ENCODE results near the gene ZNF592. TPM values are rescaled to one million over a fixed set of nuclear protein-coding genes. Genes with fewer than 3 reads are reported as not detected.

The ZNF592 gene
- total and polyA plus RNA-seq, 9 of the 15 experiments (the other 6 are each of a cell fraction or from before 2014, with no cell fraction given), result 0.88 to 23.8 (median 7.4) TPM

GRCh38 chr15:84735480-84736061 lies 12.8 kb upstream of the ZNF592 start (continued):
- TF ChIP-seq, protein P1, sequence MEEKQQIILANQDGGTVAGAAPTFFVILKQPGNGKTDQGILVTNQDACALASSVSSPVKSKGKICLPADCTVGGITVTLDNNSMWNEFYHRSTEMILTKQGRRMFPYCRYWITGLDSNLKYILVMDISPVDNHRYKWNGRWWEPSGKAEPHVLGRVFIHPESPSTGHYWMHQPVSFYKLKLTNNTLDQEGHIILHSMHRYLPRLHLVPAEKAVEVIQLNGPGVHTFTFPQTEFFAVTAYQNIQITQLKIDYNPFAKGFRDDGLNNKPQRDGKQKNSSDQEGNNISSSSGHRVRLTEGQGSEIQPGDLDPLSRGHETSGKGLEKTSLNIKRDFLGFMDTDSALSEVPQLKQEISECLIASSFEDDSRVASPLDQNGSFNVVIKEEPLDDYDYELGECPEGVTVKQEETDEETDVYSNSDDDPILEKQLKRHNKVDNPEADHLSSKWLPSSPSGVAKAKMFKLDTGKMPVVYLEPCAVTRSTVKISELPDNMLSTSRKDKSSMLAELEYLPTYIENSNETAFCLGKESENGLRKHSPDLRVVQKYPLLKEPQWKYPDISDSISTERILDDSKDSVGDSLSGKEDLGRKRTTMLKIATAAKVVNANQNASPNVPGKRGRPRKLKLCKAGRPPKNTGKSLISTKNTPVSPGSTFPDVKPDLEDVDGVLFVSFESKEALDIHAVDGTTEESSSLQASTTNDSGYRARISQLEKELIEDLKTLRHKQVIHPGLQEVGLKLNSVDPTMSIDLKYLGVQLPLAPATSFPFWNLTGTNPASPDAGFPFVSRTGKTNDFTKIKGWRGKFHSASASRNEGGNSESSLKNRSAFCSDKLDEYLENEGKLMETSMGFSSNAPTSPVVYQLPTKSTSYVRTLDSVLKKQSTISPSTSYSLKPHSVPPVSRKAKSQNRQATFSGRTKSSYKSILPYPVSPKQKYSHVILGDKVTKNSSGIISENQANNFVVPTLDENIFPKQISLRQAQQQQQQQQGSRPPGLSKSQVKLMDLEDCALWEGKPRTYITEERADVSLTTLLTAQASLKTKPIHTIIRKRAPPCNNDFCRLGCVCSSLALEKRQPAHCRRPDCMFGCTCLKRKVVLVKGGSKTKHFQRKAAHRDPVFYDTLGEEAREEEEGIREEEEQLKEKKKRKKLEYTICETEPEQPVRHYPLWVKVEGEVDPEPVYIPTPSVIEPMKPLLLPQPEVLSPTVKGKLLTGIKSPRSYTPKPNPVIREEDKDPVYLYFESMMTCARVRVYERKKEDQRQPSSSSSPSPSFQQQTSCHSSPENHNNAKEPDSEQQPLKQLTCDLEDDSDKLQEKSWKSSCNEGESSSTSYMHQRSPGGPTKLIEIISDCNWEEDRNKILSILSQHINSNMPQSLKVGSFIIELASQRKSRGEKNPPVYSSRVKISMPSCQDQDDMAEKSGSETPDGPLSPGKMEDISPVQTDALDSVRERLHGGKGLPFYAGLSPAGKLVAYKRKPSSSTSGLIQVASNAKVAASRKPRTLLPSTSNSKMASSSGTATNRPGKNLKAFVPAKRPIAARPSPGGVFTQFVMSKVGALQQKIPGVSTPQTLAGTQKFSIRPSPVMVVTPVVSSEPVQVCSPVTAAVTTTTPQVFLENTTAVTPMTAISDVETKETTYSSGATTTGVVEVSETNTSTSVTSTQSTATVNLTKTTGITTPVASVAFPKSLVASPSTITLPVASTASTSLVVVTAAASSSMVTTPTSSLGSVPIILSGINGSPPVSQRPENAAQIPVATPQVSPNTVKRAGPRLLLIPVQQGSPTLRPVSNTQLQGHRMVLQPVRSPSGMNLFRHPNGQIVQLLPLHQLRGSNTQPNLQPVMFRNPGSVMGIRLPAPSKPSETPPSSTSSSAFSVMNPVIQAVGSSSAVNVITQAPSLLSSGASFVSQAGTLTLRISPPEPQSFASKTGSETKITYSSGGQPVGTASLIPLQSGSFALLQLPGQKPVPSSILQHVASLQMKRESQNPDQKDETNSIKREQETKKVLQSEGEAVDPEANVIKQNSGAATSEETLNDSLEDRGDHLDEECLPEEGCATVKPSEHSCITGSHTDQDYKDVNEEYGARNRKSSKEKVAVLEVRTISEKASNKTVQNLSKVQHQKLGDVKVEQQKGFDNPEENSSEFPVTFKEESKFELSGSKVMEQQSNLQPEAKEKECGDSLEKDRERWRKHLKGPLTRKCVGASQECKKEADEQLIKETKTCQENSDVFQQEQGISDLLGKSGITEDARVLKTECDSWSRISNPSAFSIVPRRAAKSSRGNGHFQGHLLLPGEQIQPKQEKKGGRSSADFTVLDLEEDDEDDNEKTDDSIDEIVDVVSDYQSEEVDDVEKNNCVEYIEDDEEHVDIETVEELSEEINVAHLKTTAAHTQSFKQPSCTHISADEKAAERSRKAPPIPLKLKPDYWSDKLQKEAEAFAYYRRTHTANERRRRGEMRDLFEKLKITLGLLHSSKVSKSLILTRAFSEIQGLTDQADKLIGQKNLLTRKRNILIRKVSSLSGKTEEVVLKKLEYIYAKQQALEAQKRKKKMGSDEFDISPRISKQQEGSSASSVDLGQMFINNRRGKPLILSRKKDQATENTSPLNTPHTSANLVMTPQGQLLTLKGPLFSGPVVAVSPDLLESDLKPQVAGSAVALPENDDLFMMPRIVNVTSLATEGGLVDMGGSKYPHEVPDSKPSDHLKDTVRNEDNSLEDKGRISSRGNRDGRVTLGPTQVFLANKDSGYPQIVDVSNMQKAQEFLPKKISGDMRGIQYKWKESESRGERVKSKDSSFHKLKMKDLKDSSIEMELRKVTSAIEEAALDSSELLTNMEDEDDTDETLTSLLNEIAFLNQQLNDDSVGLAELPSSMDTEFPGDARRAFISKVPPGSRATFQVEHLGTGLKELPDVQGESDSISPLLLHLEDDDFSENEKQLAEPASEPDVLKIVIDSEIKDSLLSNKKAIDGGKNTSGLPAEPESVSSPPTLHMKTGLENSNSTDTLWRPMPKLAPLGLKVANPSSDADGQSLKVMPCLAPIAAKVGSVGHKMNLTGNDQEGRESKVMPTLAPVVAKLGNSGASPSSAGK (IDR thresholded peaks at IDR 0.05), result 0 out of 2 replicates have a peak, but pooled peaks have one; percentile 20
- TF ChIP-seq ZNF583 (CRISPR knock-in tag; IDR thresholded peaks at IDR 0.05) (0 out of 2 replicates have a peak, but pooled peaks have one; percentile 22), ZNF592 (IDR thresholded peaks at IDR 0.05) (peak; percentile 79)
- TF ChIP-seq, protein P2, sequence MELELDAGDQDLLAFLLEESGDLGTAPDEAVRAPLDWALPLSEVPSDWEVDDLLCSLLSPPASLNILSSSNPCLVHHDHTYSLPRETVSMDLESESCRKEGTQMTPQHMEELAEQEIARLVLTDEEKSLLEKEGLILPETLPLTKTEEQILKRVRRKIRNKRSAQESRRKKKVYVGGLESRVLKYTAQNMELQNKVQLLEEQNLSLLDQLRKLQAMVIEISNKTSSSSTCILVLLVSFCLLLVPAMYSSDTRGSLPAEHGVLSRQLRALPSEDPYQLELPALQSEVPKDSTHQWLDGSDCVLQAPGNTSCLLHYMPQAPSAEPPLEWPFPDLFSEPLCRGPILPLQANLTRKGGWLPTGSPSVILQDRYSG (tag; conservative IDR thresholded peaks at IDR 0.05; ENCODE audit: low read depth), result peak; percentile 36; the same call in 1 of the 2 replicates

All from K562 (cell line).